ENCODE measurements around the gene ARHGAP10.

ARHGAP10 gene

DNA sequence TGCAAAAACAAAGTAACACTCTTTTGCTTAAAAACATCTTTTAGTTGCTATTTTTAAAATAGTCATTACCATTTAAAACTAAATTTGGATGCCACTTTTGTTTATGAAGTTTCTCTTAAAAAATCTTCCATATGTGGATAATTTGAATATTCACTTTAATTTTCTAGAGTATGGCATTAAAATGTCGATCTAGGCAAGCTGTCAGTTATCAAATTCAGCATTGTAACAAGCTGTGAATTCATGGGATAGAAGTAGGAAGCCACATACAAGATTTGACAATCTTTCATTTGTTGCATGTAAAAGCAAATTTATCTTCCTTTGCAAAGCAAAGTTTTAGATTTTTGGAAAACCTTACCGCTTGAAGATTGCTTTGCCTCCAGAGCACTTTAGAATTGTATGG lies 191.5 kb downstream of the ARHGAP10 start:
- DNase-seq = no peak

DNA sequence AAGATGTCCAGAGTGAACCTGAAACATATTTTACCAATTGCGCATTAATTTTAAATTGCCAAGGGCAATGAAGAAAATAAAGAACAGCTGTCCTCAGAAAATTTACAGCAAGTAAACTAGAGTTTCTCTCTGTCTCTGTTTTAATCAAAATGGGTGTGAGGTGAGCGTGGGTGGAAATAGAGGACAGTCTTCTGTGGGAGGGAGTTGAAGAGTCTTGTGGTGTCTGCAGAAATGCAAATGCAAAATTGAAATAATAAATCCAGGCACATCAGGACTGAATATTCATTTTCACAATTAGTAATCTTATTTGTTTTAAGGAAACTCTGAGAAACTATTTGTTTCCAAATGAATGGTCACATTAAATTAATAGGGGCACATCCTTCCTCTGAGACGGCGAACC lies 192.0 kb downstream of the ARHGAP10 start:
- no peak for DNase-seq

DNA sequence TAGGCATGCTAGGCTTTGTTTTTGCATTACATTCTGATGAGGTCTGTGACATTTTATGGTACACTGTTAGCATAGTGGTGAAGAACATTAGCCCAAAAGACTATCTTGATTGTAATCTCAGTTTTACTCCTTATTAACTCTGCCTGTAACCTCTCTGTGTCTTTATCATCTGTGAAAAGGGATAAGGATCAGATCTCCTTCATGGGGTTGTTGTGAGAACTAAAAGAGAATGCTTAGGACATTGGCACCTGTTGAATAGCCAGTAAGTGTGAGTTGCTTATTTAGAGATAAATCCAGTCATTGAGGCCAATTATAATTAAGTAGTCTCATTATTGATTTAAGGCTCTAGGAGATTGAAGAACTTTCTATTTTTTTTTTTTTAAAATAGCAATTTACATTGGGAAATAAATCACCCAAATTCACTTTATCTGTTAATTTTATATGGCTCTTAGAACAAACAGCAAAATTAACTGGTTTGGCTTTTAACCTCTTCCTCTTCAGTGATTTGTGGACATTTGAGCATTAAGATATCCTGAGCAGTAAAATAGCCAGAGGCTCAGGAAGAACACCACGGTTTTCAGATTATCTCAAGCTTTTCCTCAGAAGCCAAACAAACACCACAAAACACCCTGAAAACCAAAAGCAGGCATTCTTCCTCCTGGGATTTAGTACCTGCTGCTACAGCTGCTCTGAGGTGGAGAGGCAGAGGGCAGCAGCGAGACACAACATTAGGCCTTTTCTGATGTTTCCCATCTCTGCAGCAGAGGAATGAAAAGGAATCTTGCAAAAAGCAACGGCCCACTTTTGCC lies 192.9 kb downstream of the ARHGAP10 start:
- DNase-seq = no peak

DNA sequence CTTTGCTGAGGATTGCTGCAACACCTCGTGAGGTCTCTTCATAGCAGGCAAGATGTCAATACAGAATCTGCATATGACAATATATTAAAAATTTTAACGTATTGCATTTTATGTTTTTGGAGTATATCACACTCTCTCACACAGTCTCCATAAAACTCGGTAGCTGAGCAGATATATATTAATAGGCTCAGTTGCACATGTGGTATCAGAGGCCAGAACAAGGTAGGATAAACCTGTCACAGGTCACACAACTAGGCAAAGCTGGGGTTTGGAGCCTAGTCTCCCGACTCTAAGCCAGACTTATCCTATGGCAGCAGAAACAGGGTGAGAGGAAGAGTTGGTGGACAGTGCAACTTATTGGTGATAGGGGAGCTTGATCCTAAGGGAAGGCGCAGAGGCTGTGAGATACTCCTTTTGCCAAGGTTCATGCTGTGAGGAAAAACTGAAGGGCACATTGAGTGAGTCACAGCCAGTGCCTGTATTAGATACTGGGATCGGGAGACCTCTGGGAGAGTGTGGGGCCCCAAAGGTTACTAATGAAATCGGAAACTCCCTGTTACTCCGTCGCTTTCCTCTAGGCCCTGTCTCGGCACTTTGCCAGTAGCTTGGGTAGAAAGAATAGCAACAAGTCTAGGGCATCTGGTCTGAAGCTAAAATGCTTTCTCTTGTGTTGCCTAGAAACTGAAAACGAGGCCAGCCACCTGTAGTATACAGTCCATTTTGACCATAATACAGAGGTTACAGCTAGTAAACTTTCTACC lies 195.7 kb downstream of the ARHGAP10 start:
- DNase-seq = no peak

GRCh38 chr4:147928400-147928799 lies 196.5 kb downstream of the ARHGAP10 start:
- DNase-seq = no peak

- no peak for DNase-seq
Observed at GRCh38 chr4:147929746-147930145, 197.9 kb downstream of the ARHGAP10 start.

GRCh38 chr4:147933316-147933715 lies 201.4 kb downstream of the ARHGAP10 start:
- DNase-seq = no peak

DNA sequence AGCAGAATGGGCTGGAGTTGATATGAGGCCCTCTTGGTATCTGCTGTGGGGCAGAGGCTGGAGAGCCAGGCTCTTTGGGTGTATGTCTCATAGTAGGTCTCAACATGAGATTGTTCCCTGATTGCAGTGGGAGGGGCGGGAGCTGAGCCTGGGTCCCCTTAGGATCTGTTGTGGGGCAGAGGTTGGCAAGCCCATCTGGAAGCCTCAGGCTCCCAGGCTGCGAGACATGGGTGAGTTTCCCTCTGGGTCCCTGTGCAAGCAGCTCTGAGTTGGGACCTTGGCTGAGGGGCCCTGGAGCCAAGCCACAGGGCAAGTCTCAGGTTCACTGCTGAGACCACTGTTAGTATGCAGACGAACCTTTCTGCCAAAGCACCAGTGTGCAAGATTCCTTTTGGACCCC lies 201.9 kb downstream of the ARHGAP10 start:
- no peak for DNase-seq

GRCh38 chr4:147938496-147938895 lies 206.6 kb downstream of the ARHGAP10 start:
- DNase-seq = no peak

DNA sequence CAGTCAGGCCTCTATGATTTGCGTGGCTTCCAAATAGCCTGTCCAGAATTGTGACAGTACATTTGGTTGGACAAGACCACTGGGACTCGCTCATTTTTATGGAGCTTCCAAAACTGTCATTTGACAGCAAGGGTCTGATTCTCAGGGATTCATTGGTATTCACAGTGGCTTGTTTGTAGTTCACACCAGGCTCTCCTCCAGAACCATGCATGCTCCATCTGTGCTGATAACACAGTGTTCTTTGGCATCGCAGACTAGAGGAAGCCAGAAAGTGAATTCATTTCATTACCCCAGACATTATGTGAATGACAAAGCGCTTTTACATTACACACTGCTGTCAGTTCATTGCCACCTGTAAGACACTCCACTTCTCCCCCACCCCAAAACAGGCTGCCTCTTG lies 208.3 kb downstream of the ARHGAP10 start:
- DNase-seq = no peak

GRCh38 chr4:147941373-147941772 lies 209.5 kb downstream of the ARHGAP10 start:
- no peak for DNase-seq

DNA sequence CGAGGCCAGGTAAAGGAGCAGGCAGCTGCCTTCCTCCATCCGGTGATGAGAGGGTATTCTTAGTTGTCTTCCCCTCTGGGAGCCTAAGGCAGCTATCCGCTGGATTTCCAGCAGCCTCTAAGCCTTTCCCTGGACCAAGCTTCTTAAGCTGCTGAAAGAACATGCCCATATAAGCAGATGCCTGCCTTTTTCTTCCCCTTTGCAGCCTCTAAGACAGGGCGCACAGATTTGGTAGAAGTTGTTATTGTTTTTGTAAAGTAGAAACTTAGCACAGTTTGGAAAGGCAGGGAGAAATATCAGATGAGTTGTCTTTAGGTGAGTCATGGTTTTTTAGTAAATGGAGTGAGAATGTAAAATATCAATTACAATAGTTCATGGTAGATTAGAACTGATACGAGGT lies 210.8 kb downstream of the ARHGAP10 start:
- no peak for DNase-seq

GRCh38 chr4:147943159-147943638 lies 211.3 kb downstream of the ARHGAP10 start:
- DNase-seq = no peak

DNA sequence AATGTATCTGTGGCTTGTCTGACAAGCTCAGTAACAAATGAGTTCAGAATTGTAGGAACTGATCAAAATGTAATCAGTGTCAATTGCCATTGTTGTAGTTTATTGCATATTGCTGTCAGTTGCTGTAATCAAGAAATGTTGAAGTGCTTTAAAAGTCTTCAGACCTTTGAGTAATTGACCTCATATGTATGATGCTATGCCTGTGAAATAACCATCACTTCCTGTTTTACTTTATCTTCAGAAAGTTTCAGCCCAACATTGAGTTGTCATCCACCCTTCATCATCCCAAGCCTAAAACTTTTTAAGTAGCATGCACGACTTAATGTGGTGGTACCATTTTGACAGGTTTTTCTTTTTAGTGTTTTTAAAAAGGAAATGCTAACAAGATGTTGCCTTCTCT lies 212.4 kb downstream of the ARHGAP10 start:
- no peak for DNase-seq

GRCh38 chr4:147944670-147945260 lies 212.9 kb downstream of the ARHGAP10 start:
- DNase-seq = no peak

DNA sequence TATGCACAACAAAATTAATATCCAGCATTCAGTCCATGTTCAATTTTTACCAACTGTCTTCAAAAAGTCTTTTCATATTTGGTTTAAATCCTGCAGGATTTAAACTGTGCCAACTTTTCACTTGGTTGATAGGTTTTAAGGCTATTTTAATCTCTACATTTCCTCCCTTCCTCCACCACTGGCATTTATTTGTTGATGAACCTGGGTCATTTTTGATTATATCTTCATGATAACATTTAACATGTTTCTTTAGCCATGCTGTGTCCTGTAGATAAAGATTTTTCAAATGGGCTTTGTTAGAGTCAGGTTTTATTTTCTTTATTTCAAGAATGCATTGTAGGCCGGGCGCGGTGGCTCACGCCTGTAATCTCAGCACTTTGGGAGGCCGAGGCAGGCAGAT lies 216.4 kb downstream of the ARHGAP10 start:
- no peak for DNase-seq

- DNase-seq = no peak
Observed at GRCh38 chr4:147950261-147950660, 218.4 kb downstream of the ARHGAP10 start.

DNA sequence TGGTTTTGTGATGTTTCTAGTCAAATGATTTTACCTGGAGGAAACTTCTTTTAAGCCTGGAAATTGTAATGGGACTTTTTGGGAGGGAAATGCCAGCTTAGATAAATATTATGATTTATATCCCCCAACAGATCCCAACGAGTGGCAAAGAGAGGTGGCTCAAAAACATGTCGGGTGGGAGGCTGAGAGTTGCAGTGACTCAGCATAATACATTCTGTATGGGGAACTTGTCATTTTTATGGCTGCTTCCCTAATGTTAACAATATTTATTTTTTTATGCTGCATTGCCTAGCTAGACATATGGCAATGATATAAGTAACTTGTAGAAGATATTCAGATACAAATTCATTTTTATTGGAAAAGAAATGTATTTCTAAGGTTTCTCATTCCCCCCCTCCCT lies 219.0 kb downstream of the ARHGAP10 start:
- DNase-seq = no peak

- no peak for DNase-seq
Observed at GRCh38 chr4:147954850-147955249, 223.0 kb downstream of the ARHGAP10 start.

GRCh38 chr4:147955827-147956558 lies 224.1 kb downstream of the ARHGAP10 start:
- no peak for DNase-seq

GRCh38 chr4:147957446-147957845 lies 225.6 kb downstream of the ARHGAP10 start:
- DNase-seq = no peak

DNA sequence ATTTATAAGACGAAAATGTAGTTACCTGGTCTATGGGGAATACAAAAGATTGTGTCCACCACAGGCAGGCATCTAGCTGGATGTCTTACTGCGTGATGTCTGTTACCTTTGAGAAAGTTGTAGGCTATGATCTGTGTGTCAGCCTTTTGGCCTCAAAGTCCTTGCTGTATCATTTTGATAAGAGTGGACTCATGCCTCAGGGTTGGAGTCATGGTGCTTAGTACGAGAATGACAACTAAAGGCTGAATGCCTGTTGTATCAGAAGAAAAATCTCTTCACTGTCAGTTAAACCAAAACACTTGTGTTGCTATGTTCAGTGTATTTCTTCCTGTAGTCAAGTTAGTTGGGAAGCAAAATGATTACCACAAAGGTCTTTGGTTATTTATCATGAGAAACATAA lies 226.2 kb downstream of the ARHGAP10 start:
- DNase-seq = no peak

DNA sequence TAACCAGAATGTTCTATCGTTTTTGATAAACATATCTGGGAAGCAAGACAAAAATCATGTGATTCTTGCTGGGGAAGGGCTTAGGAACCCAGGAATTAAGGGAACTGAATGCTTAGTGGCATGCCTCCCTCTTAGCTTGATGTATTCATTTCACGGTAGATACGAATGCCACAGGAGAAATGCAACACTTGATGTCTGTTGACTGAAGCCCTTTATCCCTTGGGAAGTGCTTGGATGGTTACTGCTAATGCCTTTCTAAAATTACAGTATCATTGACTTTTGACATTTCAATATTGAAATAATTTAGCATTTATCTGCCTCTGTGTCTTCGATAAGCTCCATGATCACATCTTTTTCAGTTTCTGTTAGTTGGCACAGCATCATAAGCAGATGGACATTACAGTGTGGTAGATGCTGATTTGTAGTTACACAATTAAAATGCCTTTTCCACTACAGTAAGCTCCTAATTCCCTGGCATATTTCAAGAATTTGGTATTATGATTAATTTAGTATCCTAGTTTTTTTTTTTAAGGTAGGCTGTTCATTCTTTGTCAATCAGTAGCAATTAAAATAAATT lies 226.7 kb downstream of the ARHGAP10 start:
- DNase-seq = no peak
